Measurements from ENCODE around the gene GMCL2. TPM values are rescaled to one million over a fixed set of nuclear protein-coding genes. Genes with fewer than 3 reads are reported as not detected.

The GMCL2 gene
- total and polyA plus RNA-seq, 2 experiments from 2014 or later: 0.07 TPM; not detected in 1

DNA sequence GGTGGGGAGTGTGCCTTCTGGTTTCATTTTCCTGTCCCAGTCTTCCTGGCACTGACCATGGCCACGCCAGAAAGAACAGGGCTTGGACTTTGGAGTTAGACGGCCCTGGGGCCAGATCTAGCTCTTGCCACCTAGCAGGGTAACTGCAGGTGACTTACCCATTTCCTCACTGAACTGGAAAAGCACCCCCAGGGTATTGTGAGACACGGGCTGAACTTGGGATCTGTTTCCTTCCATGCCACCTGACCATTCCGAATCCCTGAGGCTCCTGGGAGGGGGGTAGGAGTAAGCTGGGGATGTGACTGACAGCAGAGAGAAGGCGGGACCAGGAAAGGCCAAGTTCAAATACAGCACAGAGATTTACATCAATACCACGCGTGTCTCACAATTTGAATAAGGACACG is 26.6 kb upstream of the GMCL2 start:
- Histone ChIP-seq H3K4me1 (ENCODE audit: insufficient read depth) (peaks cover 7% of the 10 kb centered on the region; the same call in 1 of the 2 replicates), H3K4me2 (no peak overlapping the region), H3K79me2 (replicated peaks; ENCODE audit: insufficient read depth) (peaks cover 5% of the 10 kb centered on the region), H3K27ac (ENCODE audit: low read depth) (no peak overlapping the region; the same call in 1 of the 2 replicates), H3K9me2 (ENCODE audit: insufficient read depth) (no peaks in the 10 kb centered on the region), H3F3A (replicated peaks; ENCODE audit: low read depth) (peaks cover 68% of the 10 kb centered on the region), H4K20me1 (replicated peaks; ENCODE audit: insufficient read depth) (peaks cover 37% of the 10 kb centered on the region), H2AFZ (no peak overlapping the region), H3K27me3 (ENCODE audit: insufficient read depth) (no peaks in the 10 kb centered on the region), H3K36me3 (ENCODE audit: insufficient read depth) (peaks cover 44% of the 10 kb centered on the region), H3K4me3 (no peak overlapping the region)
- DNase-seq (ENCODE audit: low spot score): no peak
- ATAC-seq: peak; percentile 2
- no peak for TF ChIP-seq ZNF114 (CRISPR knock-in tag; IDR thresholded peaks at IDR 0.05)
- TF ChIP-seq, protein P1, sequence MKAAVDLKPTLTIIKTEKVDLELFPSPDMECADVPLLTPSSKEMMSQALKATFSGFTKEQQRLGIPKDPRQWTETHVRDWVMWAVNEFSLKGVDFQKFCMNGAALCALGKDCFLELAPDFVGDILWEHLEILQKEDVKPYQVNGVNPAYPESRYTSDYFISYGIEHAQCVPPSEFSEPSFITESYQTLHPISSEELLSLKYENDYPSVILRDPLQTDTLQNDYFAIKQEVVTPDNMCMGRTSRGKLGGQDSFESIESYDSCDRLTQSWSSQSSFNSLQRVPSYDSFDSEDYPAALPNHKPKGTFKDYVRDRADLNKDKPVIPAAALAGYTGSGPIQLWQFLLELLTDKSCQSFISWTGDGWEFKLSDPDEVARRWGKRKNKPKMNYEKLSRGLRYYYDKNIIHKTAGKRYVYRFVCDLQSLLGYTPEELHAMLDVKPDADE (IDR thresholded peaks at IDR 0.05): no peak
- TF ChIP-seq POLR2AphosphoS5 (IDR thresholded peaks at IDR 0.05; ENCODE audit: low read depth): no peak
- no peak for TF ChIP-seq EZH2phosphoT487 (IDR thresholded peaks at IDR 0.05; ENCODE audit: unreplicated experiment)
- TF ChIP-seq ZNF331 (CRISPR knock-in tag; IDR thresholded peaks at IDR 0.05; ENCODE audit: low read depth): no peak
- TF ChIP-seq JUNB (IDR thresholded peaks at IDR 0.05; ENCODE audit: unreplicated experiment): no peak
- no peak for TF ChIP-seq NANOG (IDR thresholded peaks at IDR 0.05; ENCODE audit: borderline replicate concordance)
- TF ChIP-seq EZH2 (IDR thresholded peaks at IDR 0.05; ENCODE audit: low read depth, unreplicated experiment): no peak
- Mint-ChIP-seq H3K4me3 (no peak overlapping the region; the same call in 2 of the 3 replicates), H3K27me3 (ENCODE audit: insufficient read depth, low read depth, poor library complexity) (peaks cover 35% of the 10 kb centered on the region), H3K4me1 (peaks cover 32% of the 10 kb centered on the region), H3K9me3 (no peaks in the 10 kb centered on the region), H3K36me3 (ENCODE audit: low read depth) (peaks cover 93% of the 10 kb centered on the region), H3K27ac (no peak overlapping the region)

DNA sequence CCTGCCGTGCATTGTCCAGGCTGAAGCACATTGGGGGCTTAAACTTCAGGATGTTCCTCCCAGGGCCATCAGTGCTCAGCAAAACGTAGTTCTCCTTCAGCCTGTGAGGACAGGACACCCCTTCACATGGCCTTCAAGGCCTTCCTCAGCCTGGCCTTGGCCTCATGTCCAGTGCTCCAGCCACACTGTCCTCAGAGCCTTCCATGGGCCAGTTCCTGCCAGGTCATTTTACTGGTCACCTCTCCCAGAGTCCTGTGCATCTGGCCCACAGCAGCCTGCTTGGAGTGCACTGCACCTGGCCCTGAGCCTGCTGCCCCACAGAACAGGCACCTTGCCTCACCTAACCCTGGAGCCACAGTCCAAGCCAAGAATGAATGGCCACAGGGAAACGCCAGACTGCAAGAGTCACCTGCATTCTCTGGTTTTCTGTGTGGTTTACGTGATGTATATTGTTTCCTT is 25.9 kb upstream of the GMCL2 start:
- Histone ChIP-seq H3K27ac (ENCODE audit: low read depth) (0 out of 2 replicates have a peak overlapping the region, but pooled peaks have one; percentile 50), H3K79me2 (replicated peaks; ENCODE audit: insufficient read depth) (peaks cover 12% of the 10 kb centered on the region), H3K4me3 (no peak overlapping the region), H4K20me1 (replicated peaks; ENCODE audit: insufficient read depth) (peaks cover 44% of the 10 kb centered on the region), H2AFZ (no peak overlapping the region), H3K36me3 (ENCODE audit: insufficient read depth) (peaks cover 51% of the 10 kb centered on the region), H3K4me2 (no peak overlapping the region), H3K4me1 (ENCODE audit: insufficient read depth) (peaks cover 7% of the 10 kb centered on the region; the same call in 1 of the 2 replicates), H3F3A (replicated peaks; ENCODE audit: low read depth) (peaks cover 75% of the 10 kb centered on the region), H3K27me3 (ENCODE audit: insufficient read depth) (no peaks in the 10 kb centered on the region), H3K9me2 (ENCODE audit: insufficient read depth) (no peaks in the 10 kb centered on the region)
- ATAC-seq (peak; percentile 4; the same call in 2 of the 3 replicates), DNase-seq (ENCODE audit: low spot score) (no peak)
- Mint-ChIP-seq H3K36me3 (ENCODE audit: low read depth) (peaks cover 94% of the 10 kb centered on the region), H3K4me1 (peaks cover 34% of the 10 kb centered on the region), H3K4me3 (no peak overlapping the region), H3K9me3 (no peaks in the 10 kb centered on the region), H3K27me3 (ENCODE audit: insufficient read depth, low read depth, poor library complexity) (peaks cover 37% of the 10 kb centered on the region), H3K27ac (peak overlapping the region; percentile 44; the same call in 1 of the 2 replicates)
- TF ChIP-seq CREB1 (CRISPR knock-in tag; IDR thresholded peaks at IDR 0.05; ENCODE audit: low read depth): no peak
- TF ChIP-seq, protein P2, sequence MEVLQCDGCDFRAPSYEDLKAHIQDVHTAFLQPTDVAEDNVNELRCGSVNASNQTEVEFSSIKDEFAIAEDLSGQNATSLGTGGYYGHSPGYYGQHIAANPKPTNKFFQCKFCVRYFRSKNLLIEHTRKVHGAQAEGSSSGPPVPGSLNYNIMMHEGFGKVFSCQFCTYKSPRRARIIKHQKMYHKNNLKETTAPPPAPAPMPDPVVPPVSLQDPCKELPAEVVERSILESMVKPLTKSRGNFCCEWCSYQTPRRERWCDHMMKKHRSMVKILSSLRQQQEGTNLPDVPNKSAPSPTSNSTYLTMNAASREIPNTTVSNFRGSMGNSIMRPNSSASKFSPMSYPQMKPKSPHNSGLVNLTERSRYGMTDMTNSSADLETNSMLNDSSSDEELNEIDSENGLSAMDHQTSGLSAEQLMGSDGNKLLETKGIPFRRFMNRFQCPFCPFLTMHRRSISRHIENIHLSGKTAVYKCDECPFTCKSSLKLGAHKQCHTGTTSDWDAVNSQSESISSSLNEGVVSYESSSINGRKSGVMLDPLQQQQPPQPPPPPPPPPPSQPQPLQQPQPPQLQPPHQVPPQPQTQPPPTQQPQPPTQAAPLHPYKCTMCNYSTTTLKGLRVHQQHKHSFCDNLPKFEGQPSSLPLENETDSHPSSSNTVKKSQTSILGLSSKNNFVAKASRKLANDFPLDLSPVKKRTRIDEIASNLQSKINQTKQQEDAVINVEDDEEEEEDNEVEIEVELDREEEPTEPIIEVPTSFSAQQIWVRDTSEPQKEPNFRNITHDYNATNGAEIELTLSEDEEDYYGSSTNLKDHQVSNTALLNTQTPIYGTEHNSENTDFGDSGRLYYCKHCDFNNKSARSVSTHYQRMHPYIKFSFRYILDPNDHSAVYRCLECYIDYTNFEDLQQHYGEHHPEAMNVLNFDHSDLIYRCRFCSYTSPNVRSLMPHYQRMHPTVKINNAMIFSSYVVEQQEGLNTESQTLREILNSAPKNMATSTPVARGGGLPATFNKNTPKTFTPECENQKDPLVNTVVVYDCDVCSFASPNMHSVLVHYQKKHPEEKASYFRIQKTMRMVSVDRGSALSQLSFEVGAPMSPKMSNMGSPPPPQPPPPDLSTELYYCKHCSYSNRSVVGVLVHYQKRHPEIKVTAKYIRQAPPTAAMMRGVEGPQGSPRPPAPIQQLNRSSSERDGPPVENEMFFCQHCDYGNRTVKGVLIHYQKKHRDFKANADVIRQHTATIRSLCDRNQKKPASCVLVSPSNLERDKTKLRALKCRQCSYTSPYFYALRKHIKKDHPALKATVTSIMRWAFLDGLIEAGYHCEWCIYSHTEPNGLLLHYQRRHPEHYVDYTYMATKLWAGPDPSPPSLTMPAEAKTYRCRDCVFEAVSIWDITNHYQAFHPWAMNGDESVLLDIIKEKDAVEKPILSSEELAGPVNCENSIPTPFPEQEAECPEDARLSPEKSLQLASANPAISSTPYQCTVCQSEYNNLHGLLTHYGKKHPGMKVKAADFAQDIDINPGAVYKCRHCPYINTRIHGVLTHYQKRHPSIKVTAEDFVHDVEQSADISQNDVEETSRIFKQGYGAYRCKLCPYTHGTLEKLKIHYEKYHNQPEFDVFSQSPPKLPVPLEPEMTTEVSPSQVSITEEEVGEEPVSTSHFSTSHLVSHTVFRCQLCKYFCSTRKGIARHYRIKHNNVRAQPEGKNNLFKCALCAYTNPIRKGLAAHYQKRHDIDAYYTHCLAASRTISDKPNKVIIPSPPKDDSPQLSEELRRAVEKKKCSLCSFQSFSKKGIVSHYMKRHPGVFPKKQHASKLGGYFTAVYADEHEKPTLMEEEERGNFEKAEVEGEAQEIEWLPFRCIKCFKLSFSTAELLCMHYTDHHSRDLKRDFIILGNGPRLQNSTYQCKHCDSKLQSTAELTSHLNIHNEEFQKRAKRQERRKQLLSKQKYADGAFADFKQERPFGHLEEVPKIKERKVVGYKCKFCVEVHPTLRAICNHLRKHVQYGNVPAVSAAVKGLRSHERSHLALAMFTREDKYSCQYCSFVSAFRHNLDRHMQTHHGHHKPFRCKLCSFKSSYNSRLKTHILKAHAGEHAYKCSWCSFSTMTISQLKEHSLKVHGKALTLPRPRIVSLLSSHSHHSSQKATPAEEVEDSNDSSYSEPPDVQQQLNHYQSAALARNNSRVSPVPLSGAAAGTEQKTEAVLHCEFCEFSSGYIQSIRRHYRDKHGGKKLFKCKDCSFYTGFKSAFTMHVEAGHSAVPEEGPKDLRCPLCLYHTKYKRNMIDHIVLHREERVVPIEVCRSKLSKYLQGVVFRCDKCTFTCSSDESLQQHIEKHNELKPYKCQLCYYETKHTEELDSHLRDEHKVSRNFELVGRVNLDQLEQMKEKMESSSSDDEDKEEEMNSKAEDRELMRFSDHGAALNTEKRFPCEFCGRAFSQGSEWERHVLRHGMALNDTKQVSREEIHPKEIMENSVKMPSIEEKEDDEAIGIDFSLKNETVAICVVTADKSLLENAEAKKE (CRISPR knock-in tag; IDR thresholded peaks at IDR 0.05): no peak
- TF ChIP-seq, protein P3, sequence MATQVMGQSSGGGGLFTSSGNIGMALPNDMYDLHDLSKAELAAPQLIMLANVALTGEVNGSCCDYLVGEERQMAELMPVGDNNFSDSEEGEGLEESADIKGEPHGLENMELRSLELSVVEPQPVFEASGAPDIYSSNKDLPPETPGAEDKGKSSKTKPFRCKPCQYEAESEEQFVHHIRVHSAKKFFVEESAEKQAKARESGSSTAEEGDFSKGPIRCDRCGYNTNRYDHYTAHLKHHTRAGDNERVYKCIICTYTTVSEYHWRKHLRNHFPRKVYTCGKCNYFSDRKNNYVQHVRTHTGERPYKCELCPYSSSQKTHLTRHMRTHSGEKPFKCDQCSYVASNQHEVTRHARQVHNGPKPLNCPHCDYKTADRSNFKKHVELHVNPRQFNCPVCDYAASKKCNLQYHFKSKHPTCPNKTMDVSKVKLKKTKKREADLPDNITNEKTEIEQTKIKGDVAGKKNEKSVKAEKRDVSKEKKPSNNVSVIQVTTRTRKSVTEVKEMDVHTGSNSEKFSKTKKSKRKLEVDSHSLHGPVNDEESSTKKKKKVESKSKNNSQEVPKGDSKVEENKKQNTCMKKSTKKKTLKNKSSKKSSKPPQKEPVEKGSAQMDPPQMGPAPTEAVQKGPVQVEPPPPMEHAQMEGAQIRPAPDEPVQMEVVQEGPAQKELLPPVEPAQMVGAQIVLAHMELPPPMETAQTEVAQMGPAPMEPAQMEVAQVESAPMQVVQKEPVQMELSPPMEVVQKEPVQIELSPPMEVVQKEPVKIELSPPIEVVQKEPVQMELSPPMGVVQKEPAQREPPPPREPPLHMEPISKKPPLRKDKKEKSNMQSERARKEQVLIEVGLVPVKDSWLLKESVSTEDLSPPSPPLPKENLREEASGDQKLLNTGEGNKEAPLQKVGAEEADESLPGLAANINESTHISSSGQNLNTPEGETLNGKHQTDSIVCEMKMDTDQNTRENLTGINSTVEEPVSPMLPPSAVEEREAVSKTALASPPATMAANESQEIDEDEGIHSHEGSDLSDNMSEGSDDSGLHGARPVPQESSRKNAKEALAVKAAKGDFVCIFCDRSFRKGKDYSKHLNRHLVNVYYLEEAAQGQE (IDR thresholded peaks at IDR 0.05; ENCODE audit: unreplicated experiment): no peak
- no peak for TF ChIP-seq ZNF114 (CRISPR knock-in tag; IDR thresholded peaks at IDR 0.05)

Measured in GM23338 (cell line).